Fibroblast of mammary gland (primary cell): Measurements from ENCODE around the gene FXYD2.

Source experiments
- DNase-seq: peaks from one replicate; pipeline ENCODE4 v3.0.0-alpha.2; 2010; ENCODE audit warnings: low read depth
- H3K4me3 ChIP-seq: 2 replicates; pipeline ENCODE4 v1.5.1; 2011; ENCODE audit warnings: low read depth, mild to moderate bottlenecking, low read length, moderate library complexity; ENCODE audit not compliant: control insufficient read depth
- CTCF ChIP-seq: conservative IDR thresholded peaks from 2 replicates; pipeline ENCODE4 v1.5.1; 2011; ENCODE audit warnings: low read depth, low read length, inconsistent platforms; ENCODE audit not compliant: control insufficient read depth, insufficient read depth

The FXYD2 gene

GRCh38 chr11:117796872-117797529 is 27.5 kb downstream of the FXYD2 start, which contains the start of gene DSCAML1:
DSCAML1 (minus strand) TSS chr11:117797216; CDS start chr11:117797079, 137 bp downstream.
- no peak for DNase-seq
- TF ChIP-seq CTCF = no peak
- H3K4me3 ChIP-seq = no peak within 1 kb of the TSS

- no peak for DNase-seq
- H3K4me3 ChIP-seq = no peak overlapping the region
- TF ChIP-seq CTCF = no peak
Measured at GRCh38 chr11:117796456-117796871, 28.1 kb downstream of the FXYD2 start.

GRCh38 chr11:117795638-117796455 is 28.7 kb downstream of the FXYD2 start:
- TF ChIP-seq CTCF = no peak
- no peak for DNase-seq
- no peak overlapping the region for H3K4me3 ChIP-seq

GRCh38 chr11:117794772-117795629 is 29.5 kb downstream of the FXYD2 start:
- no peak for TF ChIP-seq CTCF
- no peak for DNase-seq
- H3K4me3 ChIP-seq = no peak overlapping the region

GRCh38 chr11:117794135-117794534 is 30.4 kb downstream of the FXYD2 start:
- TF ChIP-seq CTCF = no peak
- no peak overlapping the region for H3K4me3 ChIP-seq
- no peak for DNase-seq

- DNase-seq = no peak
- no peak overlapping the region for H3K4me3 ChIP-seq
- no peak for TF ChIP-seq CTCF
Measured at GRCh38 chr11:117793583-117793982, 31.0 kb downstream of the FXYD2 start.
